Fibroblast of lung (primary cell): ENCODE measurements around the gene REX1BD.

ENCODE experiments used
- CTCF ChIP-seq, 2 donors: IDR thresholded peaks in 1 of 2; conservative IDR thresholded peaks in 1 of 2; 1 replicate in 1 of 2; 2 replicates in 1 of 2; pipeline ENCODE4 v1.5.1; 2011 to 2012; ENCODE audit warnings: low read length in 2 of 2, control low read depth in 1 of 2, inconsistent platforms in 1 of 2, low read depth in 1 of 2, mild to moderate bottlenecking in 1 of 2
- EZH2 ChIP-seq: IDR thresholded peaks from 2 replicates; pipeline ENCODE4 v1.5.1; 2012; ENCODE audit warnings: low read length, control low read depth, mild to moderate bottlenecking; ENCODE audit errors: missing control alignments

- TF ChIP-seq EZH2 = peak; percentile 59
- TF ChIP-seq CTCF (conservative IDR thresholded peaks at IDR 0.05 in 1 of 2, IDR thresholded peaks at IDR 0.05 in 1 of 2; ENCODE audit: low read depth in 1 of 2, low read length in 2 of 2) = no peak
Measured at GRCh38 chr19:18603958-18604819, 15.6 kb downstream of the REX1BD start.
